ENCODE results near the gene NOC2L. TPM values are rescaled to one million over a fixed set of nuclear protein-coding genes. Genes with fewer than 3 reads are reported as not detected.
"Not testable (repeated sequence)": the region's sequence is repeated elsewhere in the genome, so short reads cannot be mapped to it uniquely, and the experiment has no call there.

NOC2L gene
- total and polyA plus RNA-seq, 8 donors = 23.3 to 86.5 (median 37.5) TPM

- Histone ChIP-seq H3K27me3 (no peaks in the 10 kb centered on the region), H3K9me3 (no peaks in the 10 kb centered on the region), H3K4me3 (no peak overlapping the region), H3K36me3 (no peaks in the 10 kb centered on the region), H3K27ac (no peak overlapping the region), H3K4me1 (no peaks in the 10 kb centered on the region)
- ATAC-seq (no peak), DNase-seq (peak in 1 of 6 donors; percentile 50), FAIRE-seq (no peak)
- 86 to 90% methylated on average over 19 to 21 of the region's 21 CpGs for WGBS, 2 donors
- intact Hi-C loops (cut with DNase I) = loop anchor here in 1 of 3 donors (5.0 kb wide), 1 partner anchor 69 kb away; no protein-coding TSS in a partner anchor
- TF ChIP-seq, protein P1, sequence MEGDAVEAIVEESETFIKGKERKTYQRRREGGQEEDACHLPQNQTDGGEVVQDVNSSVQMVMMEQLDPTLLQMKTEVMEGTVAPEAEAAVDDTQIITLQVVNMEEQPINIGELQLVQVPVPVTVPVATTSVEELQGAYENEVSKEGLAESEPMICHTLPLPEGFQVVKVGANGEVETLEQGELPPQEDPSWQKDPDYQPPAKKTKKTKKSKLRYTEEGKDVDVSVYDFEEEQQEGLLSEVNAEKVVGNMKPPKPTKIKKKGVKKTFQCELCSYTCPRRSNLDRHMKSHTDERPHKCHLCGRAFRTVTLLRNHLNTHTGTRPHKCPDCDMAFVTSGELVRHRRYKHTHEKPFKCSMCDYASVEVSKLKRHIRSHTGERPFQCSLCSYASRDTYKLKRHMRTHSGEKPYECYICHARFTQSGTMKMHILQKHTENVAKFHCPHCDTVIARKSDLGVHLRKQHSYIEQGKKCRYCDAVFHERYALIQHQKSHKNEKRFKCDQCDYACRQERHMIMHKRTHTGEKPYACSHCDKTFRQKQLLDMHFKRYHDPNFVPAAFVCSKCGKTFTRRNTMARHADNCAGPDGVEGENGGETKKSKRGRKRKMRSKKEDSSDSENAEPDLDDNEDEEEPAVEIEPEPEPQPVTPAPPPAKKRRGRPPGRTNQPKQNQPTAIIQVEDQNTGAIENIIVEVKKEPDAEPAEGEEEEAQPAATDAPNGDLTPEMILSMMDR (IDR thresholded peaks at IDR 0.05) = no peak
These were observed 56.3 kb downstream of the NOC2L start for GRCh38 chr1:902802-903201.

DNA sequence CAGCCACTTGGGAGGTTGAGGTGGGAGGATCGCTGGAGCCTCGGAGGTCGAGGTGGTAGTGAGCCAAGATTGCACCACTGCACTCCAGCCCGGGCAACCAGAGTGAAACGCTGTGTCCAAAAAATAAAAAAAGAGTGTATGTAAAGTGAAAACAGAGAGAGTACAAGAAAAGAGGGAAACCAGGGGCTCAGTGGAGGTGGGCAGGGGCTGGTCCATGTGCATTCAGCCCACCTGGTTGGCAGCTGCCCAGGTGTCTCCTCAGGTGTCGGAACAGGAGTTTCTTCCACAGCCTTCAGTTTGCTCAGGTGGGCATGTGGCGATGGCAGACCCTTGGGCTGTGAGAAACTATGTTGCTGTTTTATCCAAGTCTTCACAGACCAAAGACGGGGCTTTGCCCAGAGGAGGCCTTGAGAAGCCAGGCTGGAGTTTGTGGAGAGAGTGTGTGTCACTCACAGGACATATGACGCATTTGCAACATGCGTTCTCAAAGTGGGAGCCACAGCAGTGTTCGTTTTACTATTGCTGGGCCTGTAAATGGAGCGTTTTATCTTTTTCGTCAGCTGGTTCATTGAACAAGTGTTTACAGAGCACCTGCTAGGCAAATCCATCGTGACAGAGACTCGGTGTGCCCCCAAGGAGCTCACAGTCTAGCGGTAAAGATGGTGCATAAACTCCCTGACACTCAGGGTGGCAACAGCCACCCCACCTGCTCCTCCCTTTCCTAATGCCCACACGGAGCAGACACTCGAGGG is 57.8 kb downstream of the NOC2L start:
- intact Hi-C loops (cut with DNase I) = loop anchor here in 1 of 3 donors (5.0 kb wide), 1 partner anchor 71 kb away; no protein-coding TSS in a partner anchor
- Histone ChIP-seq H3K27me3 (no peaks in the 10 kb centered on the region), H3K4me3 (no peak overlapping the region), H3K36me3 (no peaks in the 10 kb centered on the region), H3K27ac (no peak overlapping the region), H3K4me1 (no peaks in the 10 kb centered on the region), H3K9me3 (no peaks in the 10 kb centered on the region)
- FAIRE-seq (no peak), DNase-seq (no peak), ATAC-seq (no peak)
- WGBS, 2 donors = 60 to 65% methylated on average over 18 of the region's 18 CpGs
- TF ChIP-seq, protein P1 (IDR thresholded peaks at IDR 0.05) = no peak

GRCh38 chr1:899636-900317 is 59.3 kb downstream of the NOC2L start:
- TF ChIP-seq, protein P1 (IDR thresholded peaks at IDR 0.05) = no peak
- ATAC-seq (no peak), DNase-seq (no peak), FAIRE-seq (no peak)
- Histone ChIP-seq H3K4me3 (no peak overlapping the region), H3K27ac (no peak overlapping the region), H3K36me3 (no peaks in the 10 kb centered on the region), H3K27me3 (no peaks in the 10 kb centered on the region), H3K9me3 (no peaks in the 10 kb centered on the region), H3K4me1 (no peaks in the 10 kb centered on the region)
- intact Hi-C loops (cut with DNase I) = loop anchor here in 1 of 3 donors (5.0 kb wide), 1 partner anchor 73 kb away; no protein-coding TSS in a partner anchor
- 67 to 73% methylated on average over 8 of the region's 8 CpGs for WGBS, 2 donors

DNA sequence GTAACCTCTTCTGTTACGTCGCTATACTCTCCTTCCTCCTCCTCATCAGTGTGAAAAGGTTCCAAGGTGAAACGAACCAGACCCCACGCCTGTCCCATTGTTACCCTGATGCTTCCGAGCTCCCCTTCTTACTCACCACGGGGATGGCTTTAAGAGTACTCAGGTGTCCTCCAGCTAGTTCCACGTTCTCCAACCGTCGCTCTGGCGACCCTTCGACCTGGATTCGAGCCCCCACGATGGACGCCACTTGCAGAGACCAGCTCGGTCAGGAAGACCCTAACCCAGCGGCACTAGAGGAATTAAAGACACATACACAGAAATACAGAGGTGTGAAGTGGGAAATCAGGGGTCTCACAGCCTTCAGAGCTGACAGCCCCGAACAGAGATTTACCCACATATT is 61.1 kb downstream of the NOC2L start:
- H3K9me3 ChIP-seq; H3K36me3 ChIP-seq; intact Hi-C loops (cut with DNase I); ATAC-seq; H3K4me3 ChIP-seq; H3K27ac ChIP-seq; H3K4me1 ChIP-seq; H3K27me3 ChIP-seq; FAIRE-seq; DNase-seq: not testable (repeated sequence)
- 64 to 69% methylated on average over 17 of the region's 17 CpGs for WGBS, 2 donors

DNA sequence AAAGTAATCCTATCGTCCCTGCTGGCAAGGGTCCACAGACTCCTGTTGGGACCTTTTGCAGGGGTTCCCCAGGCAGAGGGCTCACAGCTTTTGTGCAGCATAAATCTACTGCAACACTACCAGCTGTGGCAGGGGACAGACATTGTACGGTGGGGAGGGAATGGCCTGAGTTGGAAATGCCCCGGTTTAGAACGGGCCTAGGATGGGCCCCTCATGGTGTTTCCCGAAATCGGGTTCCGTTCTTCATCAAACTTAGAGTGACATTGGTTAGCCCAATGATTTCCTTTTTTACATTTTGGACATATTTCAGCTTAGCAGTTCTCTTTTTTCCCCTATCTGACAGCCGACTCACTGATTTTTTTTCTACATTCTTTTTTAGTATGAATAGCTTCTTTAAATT is 61.8 kb downstream of the NOC2L start:
- no peak for FAIRE-seq
- H3K36me3 ChIP-seq = no peaks in the 10 kb centered on the region
- ATAC-seq = no peak
- H3K4me3 ChIP-seq = no peak overlapping the region
- no peaks in the 10 kb centered on the region for H3K27me3 ChIP-seq
- H3K9me3 ChIP-seq = no peaks in the 10 kb centered on the region
- intact Hi-C loops (cut with DNase I) = no loop called here
- TF ChIP-seq, protein P1 (IDR thresholded peaks at IDR 0.05) = no peak
- 64 to 73% methylated on average over 8 of the region's 8 CpGs for WGBS, 2 donors
- no peak overlapping the region for H3K27ac ChIP-seq
- no peaks in the 10 kb centered on the region for H3K4me1 ChIP-seq
- no peak for DNase-seq

Other genes starting within 250 kb of the NOC2L start
- 1 to 10 TPM in 5 of 6 donors, under 1 TPM in 1; 0.19 to 8.2 (median 2.0) TPM for gene SAMD11, start 35.3 kb downstream of the NOC2L start, total RNA-seq
- gene SAMD11, start 35.3 kb downstream of the NOC2L start, polyA plus RNA-seq = 10 to 100 TPM in 1 of 2 donors, 1 to 10 TPM in 1; 7.6 to 23.7 TPM
- 10 to 100 TPM in 1 of 6 donors, 1 to 10 TPM in 5; 3.1 to 12.0 (median 5.9) TPM for gene KLHL17, start 1.3 kb upstream of the NOC2L start, total RNA-seq
- gene KLHL17, start 1.3 kb upstream of the NOC2L start, polyA plus RNA-seq = 10 to 100 TPM; 22.7 to 24.1 TPM
- gene PLEKHN1, start 7.2 kb upstream of the NOC2L start, total RNA-seq = 1 to 10 TPM in 2 of 6 donors, under 1 TPM in 4; 0.16 to 1.5 (median 0.40) TPM
- 1 to 10 TPM in 1 of 2 donors, under 1 TPM in 1; 0.52 to 2.8 TPM for gene PLEKHN1, start 7.2 kb upstream of the NOC2L start, polyA plus RNA-seq
- under 1 TPM in 2 of 6 donors, not detected in 4; 0.04 to 0.32 TPM for gene PERM1, start 22.8 kb upstream of the NOC2L start, total RNA-seq
- under 1 TPM; 0.15 to 0.35 TPM for gene PERM1, start 22.8 kb upstream of the NOC2L start, polyA plus RNA-seq
- 10 to 100 TPM; 13.2 to 29.4 (median 21.3) TPM for gene HES4, start 40.8 kb upstream of the NOC2L start, total RNA-seq
- gene HES4, start 40.8 kb upstream of the NOC2L start, polyA plus RNA-seq = 10 to 100 TPM; 31.9 to 46.4 TPM
- gene ISG15, start 54.2 kb upstream of the NOC2L start, total RNA-seq = 10 to 100 TPM in 2 of 6 donors, 1 to 10 TPM in 4; 4.3 to 19.4 (median 6.6) TPM
- gene ISG15, start 54.2 kb upstream of the NOC2L start, polyA plus RNA-seq = 10 to 100 TPM; 25.9 to 45.0 TPM
- 100 to 1,000 TPM in 1 of 6 donors, 10 to 100 TPM in 5; 40.5 to 107 (median 64.0) TPM for gene AGRN, start 60.9 kb upstream of the NOC2L start, total RNA-seq
- 100 to 1,000 TPM in 1 of 2 donors, 10 to 100 TPM in 1; 94.7 to 166 TPM for gene AGRN, start 60.9 kb upstream of the NOC2L start, polyA plus RNA-seq
- under 1 TPM in 4 of 6 donors, not detected in 2; 0.12 to 0.37 (median 0.16) TPM for gene RNF223, start 115.0 kb upstream of the NOC2L start, total RNA-seq
- under 1 TPM; 0.05 to 0.34 TPM for gene RNF223, start 115.0 kb upstream of the NOC2L start, polyA plus RNA-seq
- 1 to 10 TPM; 3.0 to 6.7 (median 4.0) TPM for gene C1orf159, start 156.8 kb upstream of the NOC2L start, total RNA-seq
- gene C1orf159, start 156.8 kb upstream of the NOC2L start, polyA plus RNA-seq = 10 to 100 TPM; 20.9 to 30.7 TPM
- under 1 TPM in 5 of 6 donors, not detected in 1; 0.20 to 0.51 (median 0.38) TPM for gene TTLL10, start 214.6 kb upstream of the NOC2L start, total RNA-seq
- gene TTLL10, start 214.6 kb upstream of the NOC2L start, polyA plus RNA-seq = 1 to 10 TPM; 1.0 to 1.6 TPM
- under 1 TPM in 3 of 6 donors, not detected in 3; 0.32 to 0.34 (median 0.34) TPM for gene TNFRSF18, start 247.3 kb upstream of the NOC2L start, total RNA-seq
- 1 to 10 TPM; 1.1 to 1.2 TPM for gene TNFRSF18, start 247.3 kb upstream of the NOC2L start, polyA plus RNA-seq